GM10266 (cell line): ENCODE measurements around the gene ASPSCR1.
"Not testable (repeated sequence)": the region's sequence is repeated elsewhere in the genome, so short reads cannot be mapped to it uniquely, and the experiment has no call there.

Source experiments
- DNase-seq: peaks from one replicate; pipeline ENCODE4 v3.0.0; 2012; ENCODE audit errors: extremely low spot score
- TF ChIP-seq, protein P1 (sequence below): IDR thresholded peaks from 2 replicates; pipeline ENCODE4 v1.5.1; 2012; ENCODE audit warnings: mild to moderate bottlenecking, low read depth; ENCODE audit not compliant: control insufficient read depth, insufficient read depth; ENCODE audit errors: missing control alignments

Gene ASPSCR1

GRCh38 chr17:81944858-81945257 lies 32.6 kb upstream of the ASPSCR1 start:
- TF ChIP-seq, protein P1, sequence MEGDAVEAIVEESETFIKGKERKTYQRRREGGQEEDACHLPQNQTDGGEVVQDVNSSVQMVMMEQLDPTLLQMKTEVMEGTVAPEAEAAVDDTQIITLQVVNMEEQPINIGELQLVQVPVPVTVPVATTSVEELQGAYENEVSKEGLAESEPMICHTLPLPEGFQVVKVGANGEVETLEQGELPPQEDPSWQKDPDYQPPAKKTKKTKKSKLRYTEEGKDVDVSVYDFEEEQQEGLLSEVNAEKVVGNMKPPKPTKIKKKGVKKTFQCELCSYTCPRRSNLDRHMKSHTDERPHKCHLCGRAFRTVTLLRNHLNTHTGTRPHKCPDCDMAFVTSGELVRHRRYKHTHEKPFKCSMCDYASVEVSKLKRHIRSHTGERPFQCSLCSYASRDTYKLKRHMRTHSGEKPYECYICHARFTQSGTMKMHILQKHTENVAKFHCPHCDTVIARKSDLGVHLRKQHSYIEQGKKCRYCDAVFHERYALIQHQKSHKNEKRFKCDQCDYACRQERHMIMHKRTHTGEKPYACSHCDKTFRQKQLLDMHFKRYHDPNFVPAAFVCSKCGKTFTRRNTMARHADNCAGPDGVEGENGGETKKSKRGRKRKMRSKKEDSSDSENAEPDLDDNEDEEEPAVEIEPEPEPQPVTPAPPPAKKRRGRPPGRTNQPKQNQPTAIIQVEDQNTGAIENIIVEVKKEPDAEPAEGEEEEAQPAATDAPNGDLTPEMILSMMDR, result no peak
- DNase-seq, result no peak

GRCh38 chr17:81947189-81947588 lies 30.2 kb upstream of the ASPSCR1 start, which contains the start of gene MYADML2:
TSS of gene MYADML2 (minus strand) at chr17:81947233. CDS start at chr17:81941741, 5,492 bp downstream.
- TF ChIP-seq, protein P1, result no peak
- no peak for DNase-seq

GRCh38 chr17:81948635-81949378 lies 28.6 kb upstream of the ASPSCR1 start:
- TF ChIP-seq, protein P1, result no peak
- no peak for DNase-seq

- DNase-seq, result no peak
- TF ChIP-seq, protein P1, result no peak
Measured at GRCh38 chr17:81950501-81950900, 26.9 kb upstream of the ASPSCR1 start.

- DNase-seq, result no peak
- TF ChIP-seq, protein P1, result no peak
Measured at GRCh38 chr17:81951785-81952684, 25.4 kb upstream of the ASPSCR1 start.

DNA sequence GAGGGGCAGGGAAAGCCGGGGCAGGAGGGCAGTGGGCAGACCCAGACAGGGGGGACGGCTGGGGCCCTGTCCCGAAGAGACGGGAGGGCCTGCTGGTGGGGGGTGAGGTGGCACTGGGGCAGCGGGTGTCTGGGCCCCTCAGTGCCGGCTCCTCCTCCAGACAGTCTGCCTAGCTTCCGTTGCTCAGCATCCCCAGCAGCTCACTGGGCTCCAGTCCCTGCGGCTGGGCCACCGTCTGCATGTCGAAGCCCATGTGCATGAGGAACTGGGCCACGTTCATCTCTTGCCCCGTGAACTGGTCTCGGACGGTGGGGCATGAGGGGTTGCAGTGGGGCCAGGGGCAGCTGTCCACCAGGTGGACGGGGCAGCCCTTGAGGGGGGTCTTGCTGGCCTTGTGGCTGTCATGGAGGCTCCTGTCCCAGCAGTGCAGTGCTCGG lies 24.6 kb upstream of the ASPSCR1 start:
- DNase-seq, result no peak
- TF ChIP-seq, protein P1, result no peak

GRCh38 chr17:81953443-81953842 lies 24.0 kb upstream of the ASPSCR1 start:
- not testable (repeated sequence) for DNase-seq
